ENCODE data around the gene KCNC3.

KCNC3 gene

DNA sequence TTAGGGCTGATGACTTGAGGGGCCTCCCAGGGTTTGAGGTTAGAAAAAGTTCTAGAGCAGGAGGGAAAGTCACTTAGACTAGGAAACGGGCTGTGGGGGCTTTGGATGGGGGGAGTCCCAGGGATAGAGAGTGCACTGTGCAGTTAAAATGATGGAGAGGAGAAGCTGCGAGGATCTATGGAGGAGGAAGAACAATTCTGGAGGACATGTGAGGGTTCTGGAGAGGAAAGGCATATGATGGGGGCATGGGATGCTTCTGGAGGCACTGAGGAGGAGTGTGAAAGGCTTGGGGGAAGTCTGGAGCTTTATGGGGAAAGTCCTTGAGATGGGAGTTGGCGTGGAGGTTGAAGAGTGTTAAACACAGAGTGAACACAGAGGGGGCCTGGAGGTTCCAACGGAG is 2.2 kb downstream of the KCNC3 start:
- DNase-seq (ENCODE audit: low spot score): no peak

DNA sequence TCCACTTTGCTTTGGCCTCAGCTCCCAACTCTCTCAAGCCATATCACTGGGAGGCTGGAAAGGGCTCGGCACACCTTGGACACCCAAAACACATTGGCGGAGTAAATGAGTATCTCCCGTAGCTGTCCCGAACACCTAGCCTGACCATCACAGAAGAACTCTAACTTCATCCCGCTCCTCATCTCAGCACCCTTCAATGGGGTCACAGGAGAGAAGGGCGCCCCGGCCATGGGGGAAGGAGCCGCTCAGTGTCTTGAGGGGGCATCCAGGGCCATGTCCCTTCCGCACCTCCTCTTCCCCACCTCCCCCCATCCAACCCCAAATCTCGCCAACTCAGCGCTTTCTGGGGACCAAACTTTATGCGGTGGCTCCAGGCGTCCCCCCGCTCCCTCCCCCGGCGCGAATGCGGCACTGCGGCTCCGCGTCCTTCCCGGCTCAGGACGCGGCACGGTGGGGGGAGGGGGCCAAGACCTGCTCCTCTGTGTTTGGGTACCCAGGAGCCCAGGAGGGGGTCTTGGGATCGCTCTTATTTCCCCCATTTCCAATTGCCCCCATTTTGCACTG is 3.0 kb downstream of the KCNC3 start:
- DNase-seq (ENCODE audit: low spot score): no peak

DNA sequence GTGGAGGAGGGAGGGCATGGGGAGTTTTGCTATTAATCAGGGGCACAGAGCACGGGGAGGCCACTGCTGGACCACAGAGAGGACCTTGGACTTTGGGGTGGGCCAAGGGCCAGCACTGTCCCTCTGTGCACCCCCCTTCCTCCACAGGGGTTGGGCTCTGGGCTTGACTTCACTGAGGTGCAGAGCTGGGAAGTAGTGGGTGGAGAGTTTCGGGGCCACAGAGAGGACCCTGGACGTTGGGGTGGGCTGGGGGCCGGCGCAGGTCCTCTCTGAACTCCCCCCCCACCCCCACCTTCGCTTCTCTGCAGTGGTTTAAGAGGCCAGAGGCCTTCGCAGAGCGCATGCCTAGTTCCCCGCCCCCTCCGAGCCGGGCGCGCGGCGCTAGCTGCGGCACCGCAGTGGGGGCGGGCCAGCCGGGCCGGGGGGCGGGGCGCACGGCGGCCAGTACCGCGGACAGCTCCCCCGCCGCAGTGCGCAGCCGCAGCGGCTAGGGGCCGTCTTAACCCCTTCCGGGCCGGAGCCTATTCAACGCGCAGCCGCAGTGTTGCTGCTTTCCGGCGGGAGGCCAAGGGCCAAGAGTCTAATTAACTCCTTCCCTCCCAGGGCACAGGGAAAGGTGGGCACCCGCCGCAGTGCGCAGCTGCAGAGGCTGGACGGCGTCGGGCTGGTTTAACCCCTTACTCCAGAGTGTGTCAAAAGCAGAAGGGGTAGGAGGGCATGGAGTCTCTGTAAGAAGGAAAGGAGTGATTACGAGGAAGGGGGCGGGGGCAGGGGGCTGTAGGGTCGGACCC is 3.7 kb downstream of the KCNC3 start:
- DNase-seq (ENCODE audit: low spot score): peak; percentile 67

DNA sequence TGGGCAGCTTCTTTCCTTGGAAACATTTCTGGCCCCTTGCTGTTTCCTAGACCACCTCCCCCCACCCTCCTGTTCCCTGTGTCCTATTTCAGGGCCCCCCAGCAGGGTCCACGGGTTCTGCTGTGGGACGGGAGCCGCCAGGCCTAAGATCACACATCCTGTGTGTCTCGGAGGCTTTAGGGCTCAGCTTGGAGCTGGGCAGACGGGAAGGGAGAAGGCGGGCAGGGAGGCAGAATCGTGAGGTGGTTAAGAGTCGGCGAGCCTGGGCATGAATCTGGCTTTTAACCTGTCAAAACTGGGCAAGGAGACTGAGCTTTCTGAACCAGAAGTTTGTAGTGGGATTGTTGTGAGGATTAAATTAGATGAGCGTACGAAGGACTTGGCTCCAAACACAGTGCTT is 4.8 kb downstream of the KCNC3 start:
- DNase-seq (ENCODE audit: low spot score): no peak

DNA sequence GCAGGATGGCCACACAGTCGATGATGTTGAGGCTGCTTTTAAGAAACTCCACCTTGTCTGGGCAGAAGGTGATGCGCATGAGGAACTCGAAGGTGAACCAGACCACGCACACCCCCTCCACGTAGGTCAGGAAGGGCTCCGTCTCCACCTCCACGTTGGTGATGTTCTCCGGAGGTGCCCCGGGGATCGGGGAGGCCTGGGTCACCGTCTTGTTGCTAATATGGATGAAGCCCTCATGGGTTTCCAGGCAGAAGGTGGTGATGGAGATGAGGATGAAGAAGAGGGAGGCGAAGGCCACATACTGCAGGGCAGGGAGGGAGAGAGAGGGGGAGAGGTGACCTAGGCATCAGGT is 5.4 kb downstream of the KCNC3 start:
- no peak for DNase-seq (ENCODE audit: low spot score)

DNA sequence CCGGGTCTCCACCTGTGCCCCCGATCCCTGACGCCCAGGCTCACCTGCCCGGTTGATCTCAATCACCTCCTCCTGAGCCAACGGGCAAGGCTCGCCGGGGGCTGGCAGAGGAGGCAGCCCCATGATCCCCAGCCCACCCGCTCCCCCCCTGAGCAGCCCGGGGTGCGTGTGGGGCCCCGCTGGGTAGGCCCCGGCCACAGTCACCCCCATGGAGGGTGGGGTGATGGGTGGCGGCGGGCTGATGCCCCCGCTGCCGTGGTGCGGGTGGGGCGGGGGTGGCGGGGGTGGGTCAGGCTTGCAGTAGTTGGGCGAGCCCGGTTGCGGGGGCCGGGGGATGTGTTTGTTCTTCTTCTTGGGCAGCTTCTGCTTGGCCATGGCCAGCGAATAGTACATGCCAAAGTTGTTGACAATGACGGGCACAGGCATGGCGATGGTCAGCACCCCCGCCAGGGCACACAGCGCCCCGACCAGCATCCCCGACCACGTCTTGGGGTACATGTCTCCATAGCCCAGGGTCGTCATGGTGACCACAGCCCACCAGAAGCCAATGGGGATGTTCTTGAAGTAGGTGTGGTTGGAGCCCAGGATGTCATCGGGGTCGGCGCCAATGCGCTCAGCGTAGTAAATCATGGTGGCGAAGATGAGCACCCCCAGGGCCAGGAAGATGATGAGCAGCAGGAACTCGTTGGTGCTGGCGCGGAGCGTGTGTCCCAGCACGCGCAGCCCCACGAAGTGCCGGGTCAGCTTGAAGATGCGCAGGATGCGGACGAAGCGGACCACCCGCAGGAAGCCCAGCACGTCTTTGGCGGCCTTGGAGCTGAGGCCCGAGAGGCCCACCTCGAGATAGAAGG is 6.0 kb downstream of the KCNC3 start:
- no peak for DNase-seq (ENCODE audit: low spot score)

DNA sequence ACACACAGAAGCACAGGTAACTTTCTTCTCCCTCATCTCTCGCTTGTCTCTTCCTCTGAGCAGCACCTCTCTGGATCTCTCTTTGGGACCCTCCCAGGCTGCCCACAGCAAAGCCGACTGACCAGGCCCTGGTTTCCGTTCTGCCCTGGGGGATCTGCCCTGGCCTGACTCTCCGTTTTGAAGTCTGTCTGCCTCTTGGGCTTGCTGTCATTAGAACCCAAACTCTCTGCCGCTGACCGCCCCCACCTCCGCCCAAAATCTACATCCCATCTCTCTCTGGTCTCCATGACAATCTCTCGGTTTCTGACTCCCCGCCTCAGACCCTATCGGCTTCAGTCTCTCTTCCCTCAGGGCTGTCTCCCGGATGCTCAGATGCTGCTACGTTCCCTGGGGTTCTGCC is 6.9 kb downstream of the KCNC3 start:
- DNase-seq (ENCODE audit: low spot score): no peak

DNA sequence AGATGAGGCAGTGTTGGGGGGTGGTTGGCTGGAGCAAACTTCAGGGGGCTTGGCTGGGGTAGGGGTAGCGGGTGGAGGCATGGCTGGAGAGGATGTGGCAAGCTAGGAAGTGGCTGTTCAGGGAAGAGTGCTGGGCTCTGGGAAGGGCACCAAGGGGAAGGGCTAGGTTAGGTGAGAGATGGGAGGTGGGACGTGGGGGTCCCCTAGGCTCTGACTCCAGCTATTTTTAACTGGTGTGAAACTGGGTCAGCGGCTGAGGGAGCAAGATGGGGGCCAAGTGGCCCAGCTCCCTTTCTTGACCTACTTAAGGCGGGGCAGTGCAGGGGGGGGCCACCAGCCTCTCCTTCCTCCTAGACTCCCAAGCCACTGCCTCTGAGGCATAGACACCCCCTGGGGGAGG is 7.3 kb downstream of the KCNC3 start:
- no peak for DNase-seq (ENCODE audit: low spot score)

DNA sequence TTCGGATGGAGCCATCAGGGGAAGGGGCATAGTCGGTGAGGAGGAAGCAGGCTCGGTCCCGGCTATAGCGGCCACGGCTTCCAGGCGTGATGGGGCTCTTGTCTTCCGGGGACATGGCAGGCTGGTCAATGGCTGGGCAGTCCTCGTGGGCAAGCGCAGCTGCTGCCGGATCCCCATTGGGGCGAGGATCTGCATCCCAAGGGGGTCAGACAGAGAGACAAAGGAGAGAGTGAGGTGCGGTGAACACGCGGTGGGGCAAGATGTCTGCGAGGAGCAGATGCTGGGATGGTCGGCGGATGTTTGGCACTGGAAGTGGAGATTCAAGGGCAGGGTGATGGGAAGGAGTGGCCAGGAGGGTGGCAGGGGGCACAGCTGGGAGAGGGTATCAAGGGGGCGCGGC is 8.6 kb downstream of the KCNC3 start:
- DNase-seq (ENCODE audit: low spot score): no peak

DNA sequence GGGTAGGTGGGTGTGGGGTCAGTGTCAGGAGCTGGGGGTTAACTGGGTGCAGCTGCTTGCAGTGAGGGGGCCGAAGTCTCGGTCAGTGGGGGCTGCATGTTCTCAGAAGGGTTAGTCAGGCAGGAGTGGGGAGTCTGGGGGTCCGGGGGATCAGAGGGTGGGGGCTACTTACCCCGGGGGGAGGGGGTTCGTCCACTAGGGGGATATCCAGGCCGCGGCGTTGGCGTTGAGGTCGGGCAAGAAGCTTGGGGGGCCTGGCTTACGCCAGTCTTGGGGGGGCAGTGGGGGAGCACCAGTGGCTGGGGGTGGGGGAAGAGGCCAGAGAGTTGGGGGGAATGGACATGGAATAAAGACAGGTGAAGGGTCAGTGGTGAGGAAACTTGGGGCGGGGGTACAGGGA is 9.1 kb downstream of the KCNC3 start:
- no peak for DNase-seq (ENCODE audit: low spot score)

DNA sequence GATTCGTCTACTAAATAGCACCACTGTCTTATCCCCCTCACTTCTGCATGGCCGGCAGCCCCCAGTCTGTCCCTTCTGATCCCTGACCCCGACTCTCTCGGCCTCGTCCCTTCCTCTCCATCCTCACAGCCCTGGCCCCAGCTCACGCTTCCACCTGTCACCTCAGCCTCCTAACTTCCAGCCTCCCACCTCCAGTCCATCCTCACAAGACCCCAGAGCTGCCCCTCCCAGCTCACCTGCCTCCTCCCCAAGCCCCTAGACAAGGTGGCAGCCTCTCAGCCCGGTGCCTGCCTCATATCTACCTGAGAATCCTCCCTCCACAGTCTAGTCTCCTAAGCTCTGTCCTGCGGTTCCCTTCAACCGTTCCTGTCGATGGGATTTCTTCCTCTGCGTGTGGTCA is 10.0 kb downstream of the KCNC3 start:
- no peak for DNase-seq (ENCODE audit: low spot score)

DNA sequence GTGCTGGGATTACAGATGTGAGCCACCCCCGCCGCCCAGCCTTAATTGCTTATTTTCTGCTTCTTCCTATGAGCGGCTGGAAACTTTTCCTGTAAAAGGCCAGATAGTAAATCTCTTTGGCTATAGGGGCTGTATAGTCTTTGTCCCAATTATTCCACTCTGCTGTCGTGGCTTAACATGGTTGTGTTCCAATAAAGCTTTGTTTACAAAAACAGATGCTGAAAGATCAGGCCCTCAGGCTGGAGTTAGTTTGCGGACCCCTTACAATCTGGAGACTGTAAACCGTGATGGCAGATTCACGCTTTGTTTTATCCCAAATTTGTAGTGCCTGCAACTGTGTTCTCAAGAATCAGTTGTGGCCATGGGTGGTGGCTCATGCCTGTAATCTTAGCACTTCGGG is 10.7 kb downstream of the KCNC3 start:
- DNase-seq (ENCODE audit: low spot score): no peak

DNA sequence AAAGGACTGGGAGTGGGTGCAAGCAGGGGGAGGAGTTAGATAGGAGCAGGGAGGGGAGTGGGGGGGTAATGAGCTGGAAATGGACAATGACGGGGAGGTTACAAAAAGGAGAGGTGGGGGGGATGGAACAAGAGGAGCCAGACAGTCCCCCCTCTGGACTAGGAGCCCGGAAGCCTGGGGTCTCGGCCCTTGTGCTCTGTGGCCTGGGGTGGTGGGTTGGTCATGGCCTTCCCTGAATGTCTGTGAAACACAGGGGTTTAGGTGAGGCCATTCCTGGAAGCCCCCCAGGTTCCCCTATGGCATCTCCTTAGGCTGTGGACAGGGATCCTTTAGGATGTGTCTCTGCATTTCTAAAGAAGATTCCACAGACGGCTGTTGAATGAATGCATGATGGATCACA is 12.1 kb downstream of the KCNC3 start:
- no peak for DNase-seq (ENCODE audit: low spot score)

DNA sequence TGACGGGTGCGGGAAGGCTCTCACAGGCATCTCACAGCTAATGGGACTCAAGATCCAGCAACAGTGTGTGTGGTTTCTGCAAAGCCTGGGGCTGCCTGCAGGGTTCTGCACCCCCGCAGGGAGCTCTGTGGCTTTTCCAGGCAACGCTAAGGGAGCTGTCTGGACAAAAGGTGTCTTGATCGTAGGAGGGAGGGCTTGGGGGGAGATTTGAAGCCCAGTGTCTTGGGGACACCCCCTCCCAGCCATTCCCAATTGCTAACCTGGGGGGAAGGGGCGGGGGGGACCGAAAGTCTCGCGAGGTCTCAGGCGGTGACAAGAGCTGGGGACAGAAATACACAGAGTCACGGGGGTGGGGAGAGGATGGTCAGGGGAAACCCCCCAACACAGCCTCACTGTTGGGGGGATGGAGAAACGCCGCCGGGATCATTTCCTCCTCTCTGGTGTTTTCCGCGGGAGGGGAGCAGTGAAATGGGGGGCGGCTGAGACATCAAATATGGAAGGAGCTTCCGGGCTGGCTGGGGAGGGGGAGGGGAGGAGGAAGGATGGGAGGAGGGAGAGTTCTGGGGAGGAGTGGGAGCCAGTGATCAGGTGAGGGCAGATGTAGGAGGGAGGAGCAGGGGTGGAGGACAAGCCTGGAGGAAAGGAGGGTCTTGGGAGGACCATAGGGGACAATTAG is 13.3 kb downstream of the KCNC3 start:
- DNase-seq (ENCODE audit: low spot score): no peak

DNA sequence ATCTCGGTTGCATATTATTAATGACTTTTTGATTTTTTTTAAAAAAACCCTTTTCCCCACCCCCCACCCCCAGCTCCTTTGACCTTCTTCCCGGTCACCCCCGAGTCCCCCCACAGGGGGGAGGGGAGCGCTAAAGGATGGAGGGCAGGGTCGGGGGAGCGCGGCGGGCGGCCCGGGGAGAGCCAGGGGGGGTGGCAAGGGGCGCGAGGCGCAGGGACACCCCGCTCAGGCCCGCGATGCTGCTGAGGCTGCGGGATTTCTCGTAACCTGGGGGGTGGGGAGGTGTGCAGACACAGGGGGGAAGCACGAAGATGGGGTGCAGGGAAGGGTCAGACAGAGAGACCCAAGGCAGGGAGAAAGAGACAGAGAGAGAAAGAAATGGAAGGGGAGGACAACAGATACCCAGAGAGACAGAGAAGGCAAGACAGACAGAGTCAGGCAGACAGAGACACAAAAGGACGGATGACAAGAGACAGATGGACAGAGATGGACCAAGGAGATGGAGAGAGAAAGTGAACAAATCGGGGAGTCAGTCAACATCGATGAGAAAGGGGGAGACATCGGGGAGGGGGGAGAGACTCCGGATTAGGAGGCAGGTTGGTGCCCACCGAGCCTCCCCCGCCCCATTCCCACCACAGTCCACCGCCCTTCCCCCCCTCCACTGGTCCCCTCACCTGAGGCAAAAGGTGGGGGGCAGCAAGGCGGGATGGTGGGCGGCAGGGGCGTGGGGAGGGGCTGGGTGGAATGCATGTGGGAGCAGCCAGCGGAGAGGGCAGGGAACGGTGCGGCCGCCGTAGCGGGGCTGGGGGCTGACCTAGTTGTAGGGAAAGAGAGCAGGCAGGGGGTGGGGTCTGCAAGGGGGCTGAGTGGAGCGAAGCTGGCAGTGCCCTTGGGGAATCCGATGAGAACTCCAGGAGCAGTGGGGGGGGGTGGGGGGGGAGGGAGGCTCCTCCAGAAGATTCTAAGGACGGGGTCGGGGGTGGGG is 14.2 kb downstream of the KCNC3 start:
- no peak for DNase-seq (ENCODE audit: low spot score)

DNA sequence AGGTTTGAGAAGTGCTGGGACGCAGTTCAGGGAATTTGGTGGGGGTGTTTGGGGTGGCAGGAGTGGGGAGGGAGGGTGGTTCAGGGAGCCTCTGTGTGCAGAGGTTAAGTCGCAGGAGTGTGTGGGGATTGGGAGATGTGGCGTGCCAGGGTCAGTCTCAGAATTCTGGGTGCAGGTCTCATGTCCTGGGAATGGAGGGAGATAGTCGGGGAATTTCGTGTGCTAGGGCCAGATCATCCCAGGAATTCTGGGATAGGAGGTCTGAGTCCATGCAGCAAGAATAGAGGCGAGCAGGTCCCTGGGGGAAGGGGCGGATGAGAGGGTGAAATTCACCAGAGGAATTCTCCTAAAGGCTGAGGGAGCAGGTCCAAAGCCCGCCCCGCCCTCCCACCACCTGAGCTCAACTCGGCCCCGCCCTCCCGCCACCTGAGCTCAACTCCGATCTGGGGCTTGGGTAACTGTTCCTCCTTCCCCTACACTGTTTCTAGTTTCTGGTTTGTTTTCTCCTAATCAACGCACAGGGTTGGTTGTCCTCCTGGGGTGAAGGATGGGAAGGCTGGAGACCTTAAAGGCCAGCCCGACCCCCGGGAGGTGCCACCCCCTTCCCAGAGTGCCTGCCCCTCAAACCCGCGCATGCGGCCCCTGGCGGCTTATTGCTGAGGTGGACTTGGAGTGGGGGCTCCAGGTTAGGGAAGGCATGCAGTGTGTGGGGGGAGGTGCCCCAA is 15.2 kb downstream of the KCNC3 start:
- no peak for DNase-seq (ENCODE audit: low spot score)

DNA sequence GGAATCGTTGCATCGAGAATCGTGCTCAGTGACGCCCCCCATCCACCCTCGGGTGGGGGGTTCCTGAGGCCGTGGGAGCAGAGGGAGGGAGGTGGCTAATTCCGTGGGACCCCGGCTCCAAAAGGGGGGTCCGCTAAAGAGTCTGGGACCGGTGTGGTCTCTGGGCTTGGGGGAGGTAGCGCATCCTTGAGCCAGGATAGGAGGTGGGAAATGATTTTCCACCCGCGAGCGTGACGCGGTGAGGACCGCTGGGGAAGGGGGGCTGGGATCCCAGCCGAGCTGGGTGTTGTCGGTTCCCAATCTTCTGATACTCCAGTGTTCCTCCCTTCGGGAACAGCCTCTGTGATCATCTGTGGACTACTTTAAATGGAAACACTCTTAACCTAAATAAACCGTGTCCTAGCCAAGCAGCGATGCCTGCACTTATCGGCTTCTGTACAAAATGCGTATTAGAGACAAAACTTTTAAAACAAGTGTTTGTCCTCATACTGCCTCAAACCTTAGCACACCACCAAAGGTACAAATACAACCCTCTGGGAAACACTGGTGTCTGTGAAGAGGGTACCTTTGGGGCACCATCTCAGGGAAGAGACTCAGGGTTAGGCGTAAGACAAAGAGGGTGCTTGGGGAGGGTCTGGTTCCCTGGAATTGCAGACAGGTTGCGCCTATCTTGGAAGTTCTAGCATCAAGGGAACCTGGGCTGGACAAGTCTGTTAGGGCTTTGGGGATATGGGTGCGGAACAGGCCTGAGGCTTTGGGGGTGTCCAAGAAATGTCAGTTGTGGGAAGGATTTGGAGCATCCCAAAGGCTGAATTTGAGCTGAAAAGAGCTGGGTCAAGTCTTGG is 16.0 kb downstream of the KCNC3 start:
- no peak for DNase-seq (ENCODE audit: low spot score)

DNA sequence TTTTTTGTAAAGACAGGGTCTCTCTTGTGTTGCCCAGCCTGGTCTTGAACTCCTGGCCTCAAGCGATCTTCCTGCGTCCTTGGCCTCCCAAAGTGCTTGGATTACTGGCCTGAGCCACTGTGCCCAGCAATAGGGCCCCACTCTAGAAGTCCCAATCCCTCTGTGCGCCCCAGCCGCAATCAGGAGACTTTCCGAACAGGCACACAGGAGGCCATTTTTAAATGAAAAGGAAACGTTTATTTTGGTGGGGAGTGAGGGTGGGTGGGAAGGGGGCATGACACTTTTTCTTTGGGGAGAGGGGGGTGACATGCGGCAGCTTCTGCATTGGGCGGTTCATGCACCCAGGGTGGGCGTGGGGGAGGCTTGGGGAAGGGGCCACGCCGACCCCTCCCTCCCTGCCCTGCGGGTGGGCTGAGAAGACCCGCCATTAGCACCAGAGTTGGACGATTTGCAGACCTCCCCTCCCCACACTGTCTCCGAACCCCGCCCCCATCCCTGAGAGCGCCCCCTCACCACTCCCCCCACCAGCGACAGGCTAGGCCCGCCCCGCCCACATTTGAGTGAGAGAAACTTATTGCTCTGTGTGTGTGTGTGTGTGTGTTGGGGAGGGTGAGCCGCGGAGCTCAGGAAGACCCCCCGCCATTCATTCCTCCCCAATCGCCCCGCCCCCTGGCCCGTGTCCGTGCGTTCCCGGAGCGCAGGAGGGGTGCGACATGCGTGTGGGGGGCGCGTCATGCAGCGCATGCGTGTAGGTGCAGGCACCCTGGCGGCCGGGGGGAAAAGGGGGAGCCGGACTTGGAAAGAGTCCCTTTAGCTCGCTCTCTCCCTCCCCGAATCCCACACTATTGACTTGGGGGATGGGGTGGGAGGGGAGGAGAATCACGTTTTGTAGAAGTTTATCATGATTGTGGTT is 17.2 kb downstream of the KCNC3 start:
- no peak for DNase-seq (ENCODE audit: low spot score)

Measured in putamen (tissue), 1 donor.